CD14-positive monocyte (primary cell): ENCODE measurements around the gene S100P. TPM values are rescaled to one million over a fixed set of nuclear protein-coding genes. Genes with fewer than 3 reads are reported as not detected.

ENCODE experiments used
- DNase-seq, 3 donors: peaks; one replicate each; pipeline ENCODE4 v3.0.0-alpha.2; 2011 to 2022
- H2AFZ ChIP-seq: 2 replicates; pipeline ENCODE4 v1.6.0; 2012; ENCODE audit warnings: mild to moderate bottlenecking, low read depth, low read length, inconsistent platforms; ENCODE audit not compliant: insufficient read depth, poor library complexity, severe bottlenecking
- H3K27ac ChIP-seq, 2 donors: 1 replicate in 1 of 2; 2 replicates in 1 of 2; pipeline ENCODE4 v1.5.1; 2012 to 2013; ENCODE audit warnings: low read length in 2 of 2, control low read depth in 1 of 2, inconsistent platforms in 1 of 2, low read depth in 1 of 2, mild to moderate bottlenecking in 1 of 2
- H3K27me3 ChIP-seq, 2 donors: one replicate each; pipeline versions ENCODE4 v1.6.0 to v1.6.1; 2011 to 2013; ENCODE audit warnings: low read length in 2 of 2; ENCODE audit not compliant: control insufficient read depth in 2 of 2, insufficient read depth in 2 of 2
- H3K36me3 ChIP-seq, 2 donors: replicated peaks in 1 of 2; 1 replicate in 1 of 2; 2 replicates in 1 of 2; pipeline versions ENCODE4 v1.5.1 to v1.6.1; 2012 to 2013; ENCODE audit warnings: low read length in 2 of 2, control low read depth in 1 of 2, inconsistent platforms in 1 of 2, mild to moderate bottlenecking in 1 of 2; ENCODE audit not compliant: insufficient read depth in 2 of 2, control insufficient read depth in 1 of 2
- H3K4me1 ChIP-seq, 2 donors: 1 replicate in 1 of 2; 2 replicates in 1 of 2; pipeline versions ENCODE4 v1.5.1 to v1.6.1; 2012 to 2013; ENCODE audit warnings: low read length in 2 of 2, control low read depth in 1 of 2, inconsistent platforms in 1 of 2, mild to moderate bottlenecking in 1 of 2, moderate library complexity in 1 of 2; ENCODE audit not compliant: insufficient read depth in 2 of 2, control insufficient read depth in 1 of 2
- H3K4me2 ChIP-seq: replicated peaks from 2 replicates; pipeline ENCODE3; 2012; ENCODE audit warnings: low read length, moderate library complexity, mild to moderate bottlenecking; ENCODE audit not compliant: poor library complexity, severe bottlenecking; ENCODE audit errors: extremely low read depth
- H3K4me3 ChIP-seq, 3 experiments: fragments of 200-600 bp in 1 of 3; sonication (generic) in 1 of 3; replicated peaks in 1 of 3; 1 replicate in 2 of 3; 2 replicates in 1 of 3; pipeline ENCODE4 v1.5.1; 2011 to 2013; ENCODE audit warnings: low read length in 3 of 3, mild to moderate bottlenecking in 3 of 3, control low read depth in 2 of 3, low read depth in 2 of 3, inconsistent platforms in 1 of 3, moderate library complexity in 1 of 3
- H3K79me2 ChIP-seq: 2 replicates; pipeline ENCODE4 v1.6.0; 2012; ENCODE audit warnings: mild to moderate bottlenecking, control low read depth, inconsistent platforms, low read length, moderate library complexity; ENCODE audit not compliant: insufficient read depth
- H3K9ac ChIP-seq: 2 replicates; pipeline ENCODE4 v1.6.0; 2017; ENCODE audit warnings: low read length, mild to moderate bottlenecking; ENCODE audit not compliant: insufficient read depth, poor library complexity, severe bottlenecking
- H3K9me3 ChIP-seq, 2 donors: replicated peaks in 1 of 2; 1 replicate in 1 of 2; 2 replicates in 1 of 2; pipeline versions ENCODE4 v1.5.1 to v1.6.1; 2012 to 2013; ENCODE audit warnings: low read length in 2 of 2, control low read depth in 1 of 2; ENCODE audit not compliant: control insufficient read depth in 1 of 2, insufficient read depth in 1 of 2
- H4K20me1 ChIP-seq: 2 replicates; pipeline ENCODE4 v1.6.0; 2012; ENCODE audit warnings: mild to moderate bottlenecking, low read length, control low read depth, moderate library complexity; ENCODE audit not compliant: insufficient read depth
- H3K27ac Mint-ChIP-seq, 7 donors: one replicate each; pipeline ENCODE4 v1.8.0; 2020; ENCODE audit warnings: mild to moderate bottlenecking in 7 of 7, mixed read lengths in 7 of 7, moderate library complexity in 6 of 7, inconsistent platforms in 2 of 7
- H3K27me3 Mint-ChIP-seq, 3 donors: one replicate each; pipeline ENCODE4 v1.8.0; 2021 to 2022; ENCODE audit warnings: low read depth in 3 of 3, mild to moderate bottlenecking in 3 of 3, mixed read lengths in 3 of 3, moderate library complexity in 3 of 3, inconsistent platforms in 1 of 3
- H3K36me3 Mint-ChIP-seq, 2 donors: one replicate each; pipeline ENCODE4 v1.8.0; 2020; ENCODE audit warnings: mixed read lengths in 2 of 2, inconsistent platforms in 1 of 2, mild to moderate bottlenecking in 1 of 2
- H3K4me1 Mint-ChIP-seq: one replicate; pipeline ENCODE4 v1.8.0; 2020; ENCODE audit warnings: mild to moderate bottlenecking, mixed read lengths
- H3K4me3 Mint-ChIP-seq, 2 donors: one replicate each; pipeline ENCODE4 v1.8.0; 2020; ENCODE audit warnings: mild to moderate bottlenecking in 2 of 2, mixed read lengths in 2 of 2, moderate library complexity in 1 of 2
- H3K9me3 Mint-ChIP-seq, 7 donors: one replicate each; pipeline ENCODE4 v1.8.0; 2020 to 2022; ENCODE audit warnings: mixed read lengths in 7 of 7, mild to moderate bottlenecking in 6 of 7, moderate library complexity in 6 of 7, inconsistent platforms in 2 of 7
- WGBS: methylation state at CpG from one replicate; pipeline ENCODE4 v1.1.5; 2013; ENCODE audit warnings: missing lambda C conversion rate; ENCODE audit not compliant: insufficient coverage; 5-methylcytosine and 5-hydroxymethylcytosine counted together
- intact Hi-C, 2 donors: fragments of 100-400 bp; cut with micrococcal nuclease; formaldehyde crosslinking; loops; one replicate each; pipeline versions ENCODE4 v1.15.0 to v1.15.1; 2023
- polyA plus RNA-seq, 3 donors: library from polyadenylated mRNA; depleted of rRNA in 1 of 3; unstranded in 2 of 3; stranded (reverse) in 1 of 3; fragments of 300-500 nt in 2 of 3; fragments of >200 nt in 1 of 3; fragmentation: Illumina TruSeq in 2 of 3; gene quantifications; 1 replicate in 2 of 3; 2 replicates in 1 of 3; pipeline ENCODE4 v1.2.3, GENCODE V29; 2012 to 2021
- TF ChIP-seq, protein P1 (sequence below): fragments of 200-600 bp; IDR thresholded peaks from one replicate; pipeline ENCODE4 v1.8.0; 2022; ENCODE audit warnings: antibody characterized with exemption, mild to moderate bottlenecking

S100P gene
- polyA plus RNA-seq, 3 donors: 13.6 to 71.2 (median 29.3) TPM

DNA sequence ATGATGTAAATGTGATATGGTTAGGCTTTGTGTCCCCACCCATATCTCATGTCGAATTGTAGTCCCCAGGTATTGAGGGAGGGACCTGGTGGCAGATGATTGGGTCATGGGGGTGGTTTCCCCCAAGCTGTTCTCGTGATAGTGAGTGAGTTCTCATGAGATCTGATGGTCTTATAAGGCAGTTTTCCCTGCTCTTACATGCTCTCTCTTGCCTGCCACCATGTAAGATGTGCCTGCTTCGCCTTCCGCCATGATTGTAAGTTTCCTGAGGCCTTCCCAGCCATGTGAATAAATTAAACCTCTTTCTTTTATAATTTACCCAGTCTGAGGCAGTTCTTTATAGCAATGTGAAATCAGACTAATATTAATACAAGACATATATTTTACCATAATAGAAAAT is 46.2 kb downstream of the S100P start:
- H4K20me1 ChIP-seq: no peaks in the 10 kb centered on the region
- H3K4me3 ChIP-seq: no peak overlapping the region
- no peaks in the 10 kb centered on the region for H3K9me3 ChIP-seq
- 89% methylated on average over 1 of the region's 4 CpGs for WGBS
- no peaks in the 10 kb centered on the region for H3K4me1 ChIP-seq
- H3K79me2 ChIP-seq: no peaks in the 10 kb centered on the region
- no peaks in the 10 kb centered on the region for H3K36me3 Mint-ChIP-seq
- no peak overlapping the region for H3K9ac ChIP-seq
- DNase-seq: no peak
- no peak overlapping the region for H3K27ac ChIP-seq
- H3K4me3 Mint-ChIP-seq: peak overlapping the region in 1 of 2 donors; percentile 19
- H3K4me1 Mint-ChIP-seq: peaks cover 1% of the 10 kb centered on the region
- intact Hi-C loops: no loop called here
- no peaks in the 10 kb centered on the region for H3K36me3 ChIP-seq
- H3K4me2 ChIP-seq: no peak overlapping the region
- no peak overlapping the region for H3K27ac Mint-ChIP-seq
- peaks cover 0 to 7% (median 0%) of the 10 kb centered on the region in 7 donors for H3K9me3 Mint-ChIP-seq
- H3K27me3 Mint-ChIP-seq: peaks cover 8 to 22% (median 16%) of the 10 kb centered on the region in 3 donors
- no peak overlapping the region for H2AFZ ChIP-seq
- H3K27me3 ChIP-seq: no peaks in the 10 kb centered on the region
- TF ChIP-seq, protein P1, sequence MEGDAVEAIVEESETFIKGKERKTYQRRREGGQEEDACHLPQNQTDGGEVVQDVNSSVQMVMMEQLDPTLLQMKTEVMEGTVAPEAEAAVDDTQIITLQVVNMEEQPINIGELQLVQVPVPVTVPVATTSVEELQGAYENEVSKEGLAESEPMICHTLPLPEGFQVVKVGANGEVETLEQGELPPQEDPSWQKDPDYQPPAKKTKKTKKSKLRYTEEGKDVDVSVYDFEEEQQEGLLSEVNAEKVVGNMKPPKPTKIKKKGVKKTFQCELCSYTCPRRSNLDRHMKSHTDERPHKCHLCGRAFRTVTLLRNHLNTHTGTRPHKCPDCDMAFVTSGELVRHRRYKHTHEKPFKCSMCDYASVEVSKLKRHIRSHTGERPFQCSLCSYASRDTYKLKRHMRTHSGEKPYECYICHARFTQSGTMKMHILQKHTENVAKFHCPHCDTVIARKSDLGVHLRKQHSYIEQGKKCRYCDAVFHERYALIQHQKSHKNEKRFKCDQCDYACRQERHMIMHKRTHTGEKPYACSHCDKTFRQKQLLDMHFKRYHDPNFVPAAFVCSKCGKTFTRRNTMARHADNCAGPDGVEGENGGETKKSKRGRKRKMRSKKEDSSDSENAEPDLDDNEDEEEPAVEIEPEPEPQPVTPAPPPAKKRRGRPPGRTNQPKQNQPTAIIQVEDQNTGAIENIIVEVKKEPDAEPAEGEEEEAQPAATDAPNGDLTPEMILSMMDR: no peak

DNA sequence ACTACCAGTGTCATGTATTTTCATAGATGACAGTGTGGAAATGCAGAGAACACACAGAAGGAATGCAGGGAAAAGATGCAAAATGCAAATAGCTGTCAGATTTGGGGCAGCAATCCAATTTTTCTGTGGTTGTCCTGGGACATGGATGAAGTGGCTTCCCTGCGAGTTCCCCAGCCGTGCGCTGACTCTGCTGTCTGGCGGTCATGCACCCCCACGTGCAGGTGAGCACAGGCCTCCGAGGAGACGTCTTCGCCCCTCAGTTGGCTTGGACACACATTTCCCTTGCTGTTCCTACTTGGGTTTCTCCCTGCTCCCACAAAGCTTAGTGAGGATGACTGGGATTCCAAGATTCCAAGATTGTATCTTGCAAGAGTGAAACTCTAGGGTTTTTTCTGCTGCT is 46.7 kb downstream of the S100P start:
- no peak overlapping the region for H3K9ac ChIP-seq
- Mint-ChIP-seq H3K27ac (no peak overlapping the region), H3K36me3 (no peaks in the 10 kb centered on the region), H3K9me3 (peaks cover 0 to 7% (median 0%) of the 10 kb centered on the region in 7 donors), H3K4me3 (no peak overlapping the region), H3K27me3 (peaks cover 8 to 22% (median 16%) of the 10 kb centered on the region in 3 donors), H3K4me1 (peaks cover 1% of the 10 kb centered on the region)
- no peaks in the 10 kb centered on the region for H3K4me1 ChIP-seq
- no peaks in the 10 kb centered on the region for H3K36me3 ChIP-seq
- no peaks in the 10 kb centered on the region for H3K9me3 ChIP-seq
- H3K4me2 ChIP-seq: no peak overlapping the region
- H3K4me3 ChIP-seq: no peak overlapping the region
- H2AFZ ChIP-seq: no peak overlapping the region
- no peaks in the 10 kb centered on the region for H3K27me3 ChIP-seq
- H4K20me1 ChIP-seq: no peaks in the 10 kb centered on the region
- no peak overlapping the region for H3K27ac ChIP-seq
- no peak for DNase-seq
- 95% methylated on average over 8 of the region's 8 CpGs for WGBS
- TF ChIP-seq, protein P1: no peak
- H3K79me2 ChIP-seq: no peaks in the 10 kb centered on the region
- intact Hi-C loops: no loop called here
